Activated T-cell treated with anti-CD3 and anti-CD28 coated beads, Interleukin-2, amount 50 U/mL, for 1 hour (primary cell): Measurements from ENCODE around the gene CAV1.

ENCODE experiments used
- DNase-seq: peaks from one replicate; pipeline ENCODE4 v3.0.0-alpha.2; 2020

Gene CAV1

DNA sequence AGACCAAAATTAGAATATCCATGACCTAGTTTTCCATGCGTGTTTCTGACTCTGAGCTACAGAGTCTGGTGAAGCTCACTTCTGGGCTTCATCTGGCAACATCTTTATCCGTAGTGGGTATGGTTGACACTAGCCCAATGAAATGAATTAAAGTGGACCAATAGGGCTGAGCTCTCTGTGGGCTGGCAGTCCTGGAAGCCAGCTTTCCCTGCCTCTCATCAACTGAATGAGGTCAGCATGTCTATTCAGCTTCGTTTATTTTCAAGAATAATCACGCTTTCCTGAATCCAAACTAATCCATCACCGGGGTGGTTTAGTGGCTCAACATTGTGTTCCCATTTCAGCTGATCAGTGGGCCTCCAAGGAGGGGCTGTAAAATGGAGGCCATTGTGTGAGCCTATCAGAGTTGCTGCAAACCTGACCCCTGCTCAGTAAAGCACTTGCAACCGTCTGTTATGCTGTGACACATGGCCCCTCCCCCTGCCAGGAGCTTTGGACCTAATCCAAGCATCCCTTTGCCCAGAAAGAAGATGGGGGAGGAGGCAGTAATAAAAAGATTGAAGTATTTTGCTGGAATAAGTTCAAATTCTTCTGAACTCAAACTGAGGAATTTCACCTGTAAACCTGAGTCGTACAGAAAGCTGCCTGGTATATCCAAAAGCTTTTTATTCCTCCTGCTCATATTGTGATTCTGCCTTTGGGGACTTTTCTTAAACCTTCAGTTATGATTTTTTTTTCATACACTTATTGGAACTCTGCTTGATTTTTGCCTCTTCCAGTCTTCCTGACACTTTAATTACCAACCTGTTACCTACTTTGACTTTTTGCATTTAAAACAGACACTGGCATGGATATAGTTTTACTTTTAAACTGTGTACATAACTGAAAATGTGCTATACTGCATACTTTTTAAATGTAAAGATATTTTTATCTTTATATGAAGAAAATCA, 35.5 kb downstream of the CAV1 start:
- DNase-seq: no peak

DNA sequence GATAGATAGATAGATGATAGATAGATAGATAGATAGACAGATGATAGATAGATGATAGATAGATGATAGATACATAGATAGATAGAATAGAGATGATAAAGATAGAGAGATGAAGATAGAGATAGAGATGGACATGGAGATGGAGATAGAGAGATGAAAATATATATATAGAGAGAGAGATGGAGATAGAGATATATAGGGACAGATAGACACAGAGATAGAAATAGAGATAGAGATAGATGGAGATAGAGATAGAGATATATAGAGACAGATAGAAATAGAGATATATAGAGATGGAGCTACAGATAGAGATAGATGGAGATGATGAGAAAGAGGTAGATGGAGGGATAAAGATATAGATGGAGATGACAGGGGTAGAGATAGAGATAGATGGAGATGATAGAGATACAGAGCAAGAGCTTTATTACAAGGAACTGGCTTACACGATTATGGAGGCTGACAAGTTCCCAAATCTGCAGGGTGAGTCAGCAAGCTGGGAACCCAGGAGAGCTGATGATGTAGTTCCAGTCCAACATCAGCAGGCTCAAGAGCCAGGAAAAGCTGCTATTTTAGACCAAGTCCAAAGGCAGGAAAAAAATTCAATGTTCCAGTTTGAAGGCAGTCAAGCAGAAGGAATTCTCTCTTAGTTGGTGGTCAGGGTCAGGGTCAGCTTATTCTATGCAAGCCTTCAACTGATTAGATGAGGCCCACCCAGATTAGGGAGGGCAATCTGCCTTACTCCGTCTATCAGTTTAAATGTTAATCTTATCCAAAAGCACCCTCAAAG, 37.1 kb downstream of the CAV1 start:
- DNase-seq: no peak

DNA sequence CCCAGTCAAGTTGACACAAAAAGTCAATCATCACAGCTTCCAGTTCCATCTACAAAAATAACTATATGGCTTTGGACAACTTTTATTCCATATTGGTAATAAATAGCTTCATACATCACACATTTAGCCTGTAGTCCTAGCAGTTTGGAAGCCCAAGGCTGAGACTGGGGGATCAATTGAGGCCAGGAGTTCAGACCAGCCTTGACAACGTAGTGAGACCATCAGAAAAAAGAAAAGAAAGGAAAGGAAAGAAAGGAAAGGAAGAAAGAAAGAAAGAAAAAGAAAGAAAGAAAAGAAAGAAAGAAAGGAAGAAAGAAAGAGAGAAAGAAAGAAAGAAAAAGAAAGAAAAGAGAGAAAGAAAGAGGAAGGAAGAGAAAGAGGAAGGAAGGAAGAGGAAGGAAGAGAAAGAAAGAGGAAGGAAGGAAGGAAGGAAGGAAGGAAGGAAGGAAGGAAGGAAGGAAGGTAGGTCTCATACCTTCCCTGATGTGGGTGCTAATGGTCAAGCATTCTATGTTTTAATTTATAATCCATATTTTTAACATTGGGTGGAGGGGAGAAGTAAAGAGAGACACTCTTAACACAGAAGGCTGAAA, 37.8 kb downstream of the CAV1 start:
- DNase-seq: no peak

DNA sequence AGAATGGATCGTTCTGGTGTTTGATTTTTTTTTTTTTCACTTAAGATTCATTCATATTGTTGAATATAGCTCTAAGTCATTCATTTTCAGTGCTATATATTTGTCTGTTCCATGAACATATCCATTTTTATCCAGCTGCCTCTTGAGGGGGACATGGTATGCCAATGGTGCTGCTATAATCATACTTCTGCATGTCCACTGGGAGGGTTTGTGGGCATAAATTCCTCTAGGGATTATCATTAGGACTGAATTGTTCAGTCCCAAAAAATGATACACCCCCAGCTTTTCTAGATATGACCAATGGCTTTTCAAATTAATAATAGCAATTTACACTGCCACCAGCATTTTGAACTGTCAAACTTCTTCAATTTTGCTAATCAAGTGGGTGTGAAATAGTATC, 41.1 kb downstream of the CAV1 start:
- no peak for DNase-seq

DNA sequence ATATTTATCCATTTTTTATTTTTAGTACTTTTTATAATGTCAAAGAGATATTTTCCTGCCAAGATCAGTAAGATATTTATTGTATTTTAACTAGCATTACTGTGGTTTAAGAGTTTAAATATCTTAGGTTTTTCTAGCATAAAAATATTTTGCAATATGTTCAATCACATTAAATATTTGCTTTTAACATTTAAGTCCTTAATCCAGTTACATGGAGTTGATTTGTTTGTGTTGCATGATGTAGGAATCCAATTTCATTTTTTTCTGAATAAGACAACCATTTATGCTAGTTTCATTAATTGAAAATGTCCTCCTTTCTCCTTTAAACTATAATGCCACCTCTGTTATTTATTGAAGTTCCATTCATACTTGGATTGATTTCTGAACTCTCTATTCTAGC, 41.8 kb downstream of the CAV1 start:
- no peak for DNase-seq

DNA sequence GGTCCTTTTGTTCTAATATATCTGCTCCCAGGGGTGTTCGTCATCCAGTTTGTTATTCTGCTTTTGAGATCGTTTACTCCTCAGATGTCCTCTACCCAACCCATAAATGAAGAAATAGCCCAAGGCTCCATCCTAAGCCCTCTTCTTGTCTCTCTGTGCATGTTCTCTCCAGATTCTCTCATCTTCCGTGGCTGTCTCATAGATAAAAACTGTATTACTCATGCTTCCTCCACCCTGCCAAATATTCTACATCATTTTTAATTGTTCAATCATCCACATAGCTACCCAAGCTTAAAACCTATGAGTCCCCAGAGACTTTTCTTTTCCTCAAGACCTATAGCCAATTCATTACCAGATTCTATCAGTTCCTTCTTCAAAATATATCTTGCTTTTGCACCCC, 44.9 kb downstream of the CAV1 start:
- DNase-seq: no peak

DNA sequence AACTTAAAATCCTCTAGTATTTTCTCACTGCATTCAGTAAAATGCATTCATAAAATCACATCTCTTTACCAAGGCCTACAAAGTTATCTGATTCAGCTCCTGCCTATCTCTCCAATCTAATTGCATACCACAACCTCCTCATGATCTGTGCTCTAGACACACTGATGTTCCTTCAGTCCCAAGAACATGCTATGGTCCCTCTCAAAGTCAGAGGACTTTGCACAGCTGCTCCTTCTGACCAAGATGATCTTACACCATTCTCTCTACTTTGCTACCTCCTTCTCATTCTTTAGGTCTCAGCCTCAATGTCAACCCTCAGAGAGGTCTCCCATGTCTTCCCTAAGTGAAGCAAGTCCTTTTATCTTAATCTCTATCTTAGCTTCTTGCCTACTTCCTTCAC, 45.5 kb downstream of the CAV1 start:
- no peak for DNase-seq

DNA sequence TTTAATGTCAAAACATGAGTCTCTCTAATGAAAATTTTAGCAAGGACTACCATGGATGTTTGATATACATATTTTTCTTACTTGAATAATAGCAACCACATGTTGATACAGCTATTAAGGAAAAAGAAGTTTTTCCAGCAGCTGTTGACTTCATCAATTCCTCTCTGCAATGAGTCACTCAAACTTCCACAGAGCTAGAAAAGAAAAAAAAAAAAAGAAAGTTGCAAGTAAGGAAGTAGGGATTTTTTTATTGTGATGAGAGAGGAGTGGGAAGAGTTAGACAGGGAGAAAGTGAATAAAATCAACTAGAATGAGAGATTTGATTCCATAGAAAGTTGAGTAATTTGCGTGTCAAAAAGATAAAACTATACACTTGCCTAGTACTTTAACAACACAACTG, 46.2 kb downstream of the CAV1 start:
- DNase-seq: no peak

DNA sequence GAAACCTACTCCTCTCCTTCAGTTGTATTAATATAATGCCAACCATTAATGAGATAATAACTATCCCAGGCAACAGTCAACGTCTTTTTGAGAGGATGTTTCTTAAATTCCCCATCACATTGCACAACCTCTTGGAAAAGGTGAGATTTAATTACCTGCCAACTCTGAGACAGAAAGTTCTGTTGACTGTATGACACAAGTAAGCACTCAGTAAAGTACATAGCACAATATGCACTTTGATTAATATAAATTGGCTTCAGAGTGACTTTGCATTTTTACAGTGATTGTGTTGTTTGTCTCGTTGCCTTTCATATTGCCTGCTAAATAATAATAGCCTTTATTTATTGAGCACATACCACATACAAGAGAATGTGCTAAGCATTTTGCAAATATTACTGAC, 46.7 kb downstream of the CAV1 start:
- DNase-seq: no peak

DNA sequence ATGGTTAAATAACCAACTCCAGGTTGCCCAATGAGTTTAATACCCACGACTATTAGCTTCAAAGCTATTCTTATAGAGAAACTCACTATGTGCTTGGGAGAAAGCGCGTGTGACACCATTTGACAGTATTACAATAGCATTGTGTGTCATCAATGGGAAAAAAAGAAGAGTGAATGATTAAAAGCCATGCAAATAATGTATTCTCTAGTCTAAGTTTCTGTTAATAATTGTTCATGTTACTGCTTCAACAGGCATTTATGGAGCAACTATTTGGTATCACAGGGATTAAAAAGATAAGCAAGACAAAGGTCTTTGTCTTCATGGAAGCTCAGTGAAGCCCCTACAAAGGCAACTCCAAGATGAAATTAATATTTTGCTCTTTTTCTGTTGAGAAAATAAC, 47.2 kb downstream of the CAV1 start:
- no peak for DNase-seq

DNA sequence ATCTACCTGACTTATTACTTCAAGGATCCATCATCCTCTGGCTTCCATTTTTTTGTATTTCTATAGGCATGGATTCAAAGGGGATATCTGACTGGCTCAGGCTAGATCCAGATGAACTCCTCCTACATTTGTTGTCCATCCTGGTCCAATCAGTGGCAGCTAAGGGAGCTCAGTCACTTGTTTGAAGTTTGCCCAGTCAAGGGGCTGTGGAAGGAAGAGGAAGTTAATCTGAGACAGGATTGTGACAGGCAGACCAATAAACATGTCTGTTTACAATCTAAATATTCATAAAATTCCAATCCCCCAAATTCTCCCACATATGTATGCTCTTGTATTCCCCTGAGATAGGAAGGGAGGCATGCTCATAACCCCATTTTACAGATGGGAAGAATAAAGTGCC, 48.7 kb downstream of the CAV1 start:
- no peak for DNase-seq

DNA sequence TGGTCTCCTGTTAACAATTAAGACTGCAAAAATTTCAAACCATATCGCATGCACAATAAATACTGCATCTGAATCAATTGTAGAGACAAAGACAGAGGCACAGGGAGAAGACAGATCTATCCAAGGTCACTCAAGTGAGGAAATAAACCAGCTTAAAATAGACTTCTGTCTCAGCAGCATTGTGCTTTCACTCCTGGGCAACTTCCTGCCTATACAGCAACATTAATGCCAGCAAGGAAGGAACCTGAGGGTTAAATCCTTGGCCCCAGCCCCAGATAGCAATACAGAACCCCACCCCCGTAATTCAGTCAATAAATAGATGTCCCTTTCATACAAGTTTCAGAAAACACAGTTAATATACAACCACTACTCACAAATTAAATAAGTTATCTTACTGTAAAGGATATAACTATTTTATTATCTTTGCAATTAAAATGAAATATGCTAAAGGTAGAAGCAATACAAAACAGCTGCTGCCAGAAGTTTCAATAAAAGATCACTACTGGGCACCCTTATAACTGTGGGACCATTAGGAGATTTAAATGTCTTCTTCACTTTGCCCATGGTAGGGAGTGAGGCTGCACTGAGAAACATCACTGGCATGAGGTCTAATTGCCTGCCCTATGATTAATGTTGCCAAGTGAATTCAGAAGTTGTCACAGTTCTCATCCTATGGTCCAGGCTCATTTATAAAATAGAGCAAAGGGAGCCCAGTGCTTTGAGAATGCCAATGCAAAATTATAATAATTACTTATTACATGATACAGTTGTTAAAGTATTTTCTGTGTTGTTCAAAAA, 49.4 kb downstream of the CAV1 start:
- DNase-seq: no peak

DNA sequence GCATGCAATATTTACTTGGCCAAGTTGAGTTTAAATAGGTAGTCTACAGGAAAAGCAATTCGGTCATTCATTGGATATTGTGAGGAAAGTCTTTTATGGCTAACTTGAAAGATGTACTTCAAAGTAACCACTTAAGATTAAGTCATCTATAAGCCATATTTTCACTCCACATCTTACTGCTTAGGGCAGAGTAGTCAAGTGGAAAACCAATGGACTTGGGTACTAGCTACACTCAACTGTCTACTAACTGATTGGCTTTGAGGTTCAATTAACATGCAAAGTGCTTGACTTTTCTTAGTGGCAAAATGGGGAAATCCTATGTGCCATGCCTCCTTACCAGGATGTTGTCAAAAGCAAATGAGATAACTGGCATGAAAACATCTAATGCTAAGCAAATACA, 51.0 kb downstream of the CAV1 start:
- no peak for DNase-seq

DNA sequence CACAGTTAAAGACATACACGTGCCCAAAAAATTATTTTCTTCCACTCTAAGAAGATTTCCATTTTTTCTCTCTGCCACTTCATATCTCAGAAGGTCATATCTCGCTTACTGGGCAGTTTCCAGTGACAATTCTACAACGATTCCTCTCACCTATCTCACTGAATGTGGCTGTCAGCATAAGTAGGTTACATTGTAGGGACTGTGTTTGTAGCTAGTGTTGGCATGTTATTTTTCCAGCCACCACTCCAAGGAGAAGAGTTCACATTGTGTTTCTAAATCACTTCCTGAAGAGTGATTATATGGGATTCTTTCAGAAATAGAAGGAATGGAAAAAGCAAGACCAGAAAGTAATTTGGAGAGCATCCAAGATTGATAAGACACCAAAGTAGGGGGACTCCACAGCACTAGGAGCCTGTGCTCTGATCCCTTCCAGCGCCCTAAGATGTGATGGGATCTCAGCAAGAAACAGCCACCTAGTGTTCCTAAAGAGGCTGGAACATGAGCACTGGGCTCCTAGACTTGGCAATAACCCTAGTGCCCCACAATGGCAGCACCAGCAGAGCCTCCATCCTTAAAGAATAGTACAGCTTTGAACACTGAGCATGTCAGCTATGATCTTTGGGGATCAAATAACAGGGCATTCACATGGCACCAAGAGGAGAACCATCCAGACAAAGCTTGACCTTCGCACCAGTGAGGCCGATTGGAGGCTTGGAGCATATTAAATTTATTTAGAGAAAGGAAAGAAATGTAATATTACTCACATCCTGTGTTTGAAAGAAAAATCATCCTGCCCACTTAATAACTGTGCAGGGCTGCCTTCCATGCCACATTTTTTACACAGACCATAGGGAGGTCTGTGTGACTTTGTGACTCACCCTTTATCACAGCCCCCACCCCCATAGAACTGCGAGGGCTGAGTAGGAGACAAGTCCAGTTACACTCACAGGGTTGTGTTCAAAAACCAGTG, 51.8 kb downstream of the CAV1 start:
- no peak for DNase-seq

DNA sequence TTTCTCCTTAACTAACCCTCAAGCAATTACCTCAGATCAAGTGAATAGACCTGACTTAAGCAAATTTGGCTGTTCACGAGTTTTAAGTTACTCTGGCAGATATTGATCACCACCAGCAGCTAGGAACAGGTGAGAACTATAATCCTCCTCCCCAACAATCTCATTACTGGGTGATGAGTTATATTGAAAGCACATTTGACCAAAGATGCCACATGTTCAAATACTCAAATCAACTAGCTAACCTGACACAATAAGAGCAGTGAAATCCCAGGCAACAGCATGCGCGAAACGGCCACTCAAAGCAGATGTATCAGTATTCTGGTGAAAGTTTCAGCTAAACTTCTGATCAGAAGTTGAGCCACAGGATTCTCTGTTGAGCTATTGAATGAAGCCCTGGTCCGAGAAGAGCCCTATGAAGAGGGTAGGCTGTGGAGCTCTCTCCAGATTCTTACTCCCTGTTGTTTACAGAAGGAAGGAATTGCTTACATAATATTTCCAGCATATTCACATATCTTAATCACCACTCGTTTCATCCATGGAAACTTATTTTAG, 52.6 kb downstream of the CAV1 start:
- DNase-seq: no peak

DNA sequence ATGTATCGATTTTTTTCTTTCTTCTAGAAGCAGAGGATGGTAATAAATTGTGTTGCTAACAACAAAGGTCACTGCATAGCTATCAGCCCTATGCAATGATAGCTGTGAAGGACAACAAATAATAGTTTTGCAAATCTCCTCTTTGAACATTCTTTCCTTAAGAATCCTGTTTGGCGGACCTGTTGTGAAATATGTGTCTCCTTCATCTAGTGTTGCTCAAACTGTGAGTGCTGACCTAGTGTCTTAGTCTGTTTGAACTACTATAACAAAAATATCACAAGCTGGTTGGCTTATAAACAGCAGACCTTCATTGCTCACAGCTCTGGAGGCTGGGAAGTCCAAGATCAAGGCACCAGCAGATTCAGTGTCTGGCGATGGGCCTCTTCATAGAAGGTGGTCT, 53.7 kb downstream of the CAV1 start:
- DNase-seq: no peak

DNA sequence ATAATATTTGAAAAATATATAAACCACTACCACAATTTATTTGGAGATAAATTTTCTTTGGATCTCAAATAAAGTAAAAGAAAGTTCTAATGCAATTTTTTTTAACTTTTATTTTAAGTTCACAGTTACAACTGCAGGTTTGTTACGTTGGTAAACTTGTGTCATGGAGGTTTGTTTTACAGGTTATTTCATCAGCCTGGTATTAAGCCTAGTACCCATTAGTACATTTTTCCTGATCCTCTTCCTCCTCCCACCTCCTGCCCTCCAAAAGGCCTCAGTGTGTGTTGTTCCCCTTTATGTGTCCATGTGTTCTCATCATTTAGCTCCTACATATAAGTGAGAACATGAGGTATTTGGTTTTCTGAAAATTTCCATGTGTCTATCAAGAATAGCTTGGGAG, 54.5 kb downstream of the CAV1 start:
- DNase-seq: no peak

DNA sequence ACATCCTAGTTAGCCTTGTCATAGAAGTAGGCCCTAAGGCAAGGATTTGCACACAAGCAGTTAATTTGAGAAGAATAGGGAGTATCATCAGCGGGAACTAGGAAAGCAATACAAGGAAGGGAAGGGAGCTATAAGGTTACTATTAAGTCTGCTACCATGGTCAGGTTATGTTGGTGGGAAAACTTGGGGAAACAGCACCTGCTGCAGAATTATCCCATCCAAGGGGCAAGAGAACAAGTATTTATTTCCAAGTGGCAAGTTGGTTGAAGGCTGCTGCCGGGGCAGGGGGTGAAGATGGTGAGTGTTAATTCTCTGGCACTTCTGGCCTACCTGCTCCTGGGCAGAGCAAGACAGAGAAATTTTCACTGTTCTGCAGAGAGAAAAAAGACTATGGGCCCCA, 55.0 kb downstream of the CAV1 start:
- no peak for DNase-seq

DNA sequence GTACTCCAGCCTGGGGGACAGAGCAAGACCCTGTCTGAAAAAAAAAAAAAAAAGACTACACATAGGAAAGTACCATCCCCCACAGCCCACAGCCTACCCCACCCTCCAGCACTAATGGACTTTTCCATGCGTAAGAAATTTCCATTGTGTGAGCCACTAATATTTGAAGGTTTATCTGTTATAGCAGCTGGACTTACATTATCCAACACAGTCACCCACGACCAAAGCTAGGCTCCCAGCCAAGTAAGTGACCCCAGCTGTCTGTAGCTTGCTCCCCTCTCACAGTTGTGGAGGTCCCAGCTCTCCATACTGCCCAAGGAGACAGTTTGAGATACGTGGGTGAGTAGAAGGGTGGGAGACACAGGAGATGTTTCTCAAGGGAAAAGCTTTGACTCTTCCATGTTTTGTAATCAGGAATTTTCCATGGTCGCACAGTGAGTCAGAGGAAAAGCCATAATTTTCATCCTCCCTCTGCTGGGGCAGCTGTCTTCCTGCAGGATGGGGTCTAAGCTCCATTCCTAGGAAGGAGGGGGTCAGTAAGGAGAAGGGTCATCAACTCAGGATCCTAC, 57.4 kb downstream of the CAV1 start:
- DNase-seq: no peak

DNA sequence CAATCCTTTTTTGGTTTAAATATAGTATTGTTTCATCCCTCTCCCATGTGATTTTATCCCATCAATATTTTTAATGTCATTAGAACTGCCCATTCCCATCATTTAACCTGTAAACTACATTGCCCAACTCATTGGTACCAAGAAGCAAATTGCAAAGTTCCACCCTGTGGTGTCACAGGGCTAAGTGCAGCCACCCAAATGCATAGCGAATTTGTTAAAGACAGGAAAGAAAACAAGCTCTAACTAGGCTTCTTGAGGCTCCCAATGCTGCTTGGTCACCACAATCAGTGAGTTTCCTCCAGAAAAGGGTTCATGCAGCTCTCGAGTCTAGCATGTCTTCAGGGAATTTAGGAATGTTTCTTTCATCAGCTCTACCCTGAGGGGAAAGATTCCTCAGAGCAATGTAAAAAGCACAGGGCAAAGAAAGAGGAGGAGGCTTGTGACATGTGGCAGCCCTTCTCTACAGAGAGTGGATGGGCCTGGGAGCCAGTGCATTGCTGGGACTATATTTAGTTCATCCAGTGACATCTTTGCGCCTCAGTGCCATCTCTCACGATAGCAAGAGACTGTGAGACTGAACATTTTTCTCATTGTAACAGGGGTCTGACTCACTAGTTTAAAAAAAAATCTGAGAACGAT, 58.1 kb downstream of the CAV1 start:
- DNase-seq: no peak

DNA sequence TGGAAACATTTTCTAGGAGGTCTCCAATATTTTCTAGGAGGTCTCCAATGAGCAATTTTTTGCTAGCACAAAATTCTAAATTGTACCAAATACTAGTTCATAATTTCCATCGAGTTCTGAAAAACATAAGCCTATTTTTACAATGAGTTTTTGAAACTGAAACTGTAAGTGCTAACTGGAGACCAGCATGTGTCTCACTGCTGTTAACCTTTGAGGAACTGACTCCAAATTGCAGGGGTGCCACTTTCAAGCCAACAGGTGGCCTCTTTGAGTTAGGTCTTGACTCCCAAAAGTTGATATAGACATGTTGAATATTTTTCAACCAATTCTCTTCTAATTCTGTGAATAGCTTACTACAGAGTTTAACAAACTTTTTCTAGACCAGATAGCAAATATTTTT, 58.8 kb downstream of the CAV1 start:
- no peak for DNase-seq
